ENCODE data around the gene HERPUD1.

HERPUD1 gene

GRCh38 chr16:56936950-56937349 is 5.0 kb downstream of the HERPUD1 start:
- Mint-ChIP-seq H3K9me3 (ENCODE audit: low read depth) (no peaks in the 10 kb centered on the region), H3K36me3 (peaks cover 28% of the 10 kb centered on the region), H3K4me1 (ENCODE audit: low read depth) (peaks cover 68% of the 10 kb centered on the region), H3K27me3 (no peaks in the 10 kb centered on the region), H3K4me3 (peak overlapping the region; percentile 97), H3K27ac (peak overlapping the region; percentile 95)

- H3K4me1 Mint-ChIP-seq (ENCODE audit: low read depth) = peaks cover 81% of the 10 kb centered on the region
- peaks cover 25% of the 10 kb centered on the region for H3K36me3 Mint-ChIP-seq
- H3K27me3 Mint-ChIP-seq = no peaks in the 10 kb centered on the region
- H3K4me3 Mint-ChIP-seq = peak overlapping the region; percentile 91
- H3K27ac Mint-ChIP-seq = peak overlapping the region; percentile 100
- no peaks in the 10 kb centered on the region for H3K9me3 Mint-ChIP-seq (ENCODE audit: low read depth)
These were observed 6.9 kb downstream of the HERPUD1 start for GRCh38 chr16:56938664-56939513.

GRCh38 chr16:56939801-56940200 is 7.9 kb downstream of the HERPUD1 start:
- peaks cover 82% of the 10 kb centered on the region for H3K4me1 Mint-ChIP-seq (ENCODE audit: low read depth)
- H3K27ac Mint-ChIP-seq = peak overlapping the region; percentile 100
- no peaks in the 10 kb centered on the region for H3K27me3 Mint-ChIP-seq
- peaks cover 24% of the 10 kb centered on the region for H3K36me3 Mint-ChIP-seq
- peak overlapping the region; percentile 91 for H3K4me3 Mint-ChIP-seq
- H3K9me3 Mint-ChIP-seq (ENCODE audit: low read depth) = no peaks in the 10 kb centered on the region

GRCh38 chr16:56941092-56941491 is 9.2 kb downstream of the HERPUD1 start:
- H3K27me3 Mint-ChIP-seq = no peaks in the 10 kb centered on the region
- H3K9me3 Mint-ChIP-seq (ENCODE audit: low read depth) = no peaks in the 10 kb centered on the region
- peak overlapping the region; percentile 17 for H3K4me3 Mint-ChIP-seq
- H3K36me3 Mint-ChIP-seq = peaks cover 23% of the 10 kb centered on the region
- peaks cover 80% of the 10 kb centered on the region for H3K4me1 Mint-ChIP-seq (ENCODE audit: low read depth)
- H3K27ac Mint-ChIP-seq = peak overlapping the region; percentile 100

GRCh38 chr16:56941856-56942331 is 10.0 kb downstream of the HERPUD1 start:
- Mint-ChIP-seq H3K4me3 (no peak overlapping the region), H3K27ac (peak overlapping the region; percentile 41), H3K4me1 (ENCODE audit: low read depth) (peaks cover 76% of the 10 kb centered on the region), H3K9me3 (ENCODE audit: low read depth) (no peaks in the 10 kb centered on the region), H3K36me3 (peaks cover 24% of the 10 kb centered on the region), H3K27me3 (no peaks in the 10 kb centered on the region)

- Mint-ChIP-seq H3K36me3 (peaks cover 13% of the 10 kb centered on the region), H3K4me1 (ENCODE audit: low read depth) (peaks cover 57% of the 10 kb centered on the region), H3K27ac (peak overlapping the region; percentile 93)
These were observed 11.9 kb downstream of the HERPUD1 start for GRCh38 chr16:56943761-56944375.

GRCh38 chr16:56944954-56945839 is 13.3 kb downstream of the HERPUD1 start:
- Mint-ChIP-seq H3K27ac (peak overlapping the region; percentile 93), H3K9me3 (ENCODE audit: low read depth) (no peaks in the 10 kb centered on the region), H3K36me3 (peaks cover 8% of the 10 kb centered on the region), H3K4me1 (ENCODE audit: low read depth) (peaks cover 46% of the 10 kb centered on the region), H3K27me3 (no peaks in the 10 kb centered on the region), H3K4me3 (peak overlapping the region; percentile 61)

More at GRCh38 chr16:56943761-56944375, 11.9 kb downstream of the HERPUD1 start:
- no peaks in the 10 kb centered on the region for H3K9me3 Mint-ChIP-seq (ENCODE audit: low read depth)
- H3K27me3 Mint-ChIP-seq = no peaks in the 10 kb centered on the region
- peak overlapping the region; percentile 61 for H3K4me3 Mint-ChIP-seq

- peak overlapping the region; percentile 87 for H3K27ac Mint-ChIP-seq
- peaks cover 8% of the 10 kb centered on the region for H3K36me3 Mint-ChIP-seq
- peaks cover 49% of the 10 kb centered on the region for H3K4me1 Mint-ChIP-seq (ENCODE audit: low read depth)
- H3K9me3 Mint-ChIP-seq (ENCODE audit: low read depth) = no peaks in the 10 kb centered on the region
- no peak overlapping the region for H3K4me3 Mint-ChIP-seq
- no peaks in the 10 kb centered on the region for H3K27me3 Mint-ChIP-seq
These were observed 14.0 kb downstream of the HERPUD1 start for GRCh38 chr16:56945847-56946527.

GRCh38 chr16:56946767-56947603 is 15.0 kb downstream of the HERPUD1 start:
- Mint-ChIP-seq H3K4me1 (ENCODE audit: low read depth) (peaks cover 51% of the 10 kb centered on the region), H3K27ac (peak overlapping the region; percentile 87), H3K27me3 (no peaks in the 10 kb centered on the region), H3K9me3 (ENCODE audit: low read depth) (no peaks in the 10 kb centered on the region), H3K36me3 (peaks cover 8% of the 10 kb centered on the region), H3K4me3 (no peak overlapping the region)

- Mint-ChIP-seq H3K36me3 (peaks cover 8% of the 10 kb centered on the region), H3K9me3 (ENCODE audit: low read depth) (no peaks in the 10 kb centered on the region), H3K27ac (peak overlapping the region; percentile 66), H3K4me3 (no peak overlapping the region), H3K27me3 (no peaks in the 10 kb centered on the region), H3K4me1 (ENCODE audit: low read depth) (peaks cover 49% of the 10 kb centered on the region)
These were observed 15.7 kb downstream of the HERPUD1 start for GRCh38 chr16:56947604-56947995.

- no peaks in the 10 kb centered on the region for H3K27me3 Mint-ChIP-seq
- H3K27ac Mint-ChIP-seq = peak overlapping the region; percentile 64
- no peak overlapping the region for H3K4me3 Mint-ChIP-seq
- H3K4me1 Mint-ChIP-seq (ENCODE audit: low read depth) = peaks cover 43% of the 10 kb centered on the region
- peaks cover 8% of the 10 kb centered on the region for H3K36me3 Mint-ChIP-seq
- H3K9me3 Mint-ChIP-seq (ENCODE audit: low read depth) = no peaks in the 10 kb centered on the region
These were observed 16.3 kb downstream of the HERPUD1 start for GRCh38 chr16:56948234-56948633.

GRCh38 chr16:56950051-56950450 is 18.1 kb downstream of the HERPUD1 start:
- Mint-ChIP-seq H3K9me3 (ENCODE audit: low read depth) (no peaks in the 10 kb centered on the region), H3K36me3 (peaks cover 5% of the 10 kb centered on the region), H3K27me3 (no peaks in the 10 kb centered on the region), H3K27ac (peak overlapping the region; percentile 10), H3K4me1 (ENCODE audit: low read depth) (peaks cover 26% of the 10 kb centered on the region), H3K4me3 (no peak overlapping the region)

GRCh38 chr16:56950455-56950854 is 18.5 kb downstream of the HERPUD1 start:
- H3K27me3 Mint-ChIP-seq = no peaks in the 10 kb centered on the region
- no peak overlapping the region for H3K4me3 Mint-ChIP-seq
- H3K9me3 Mint-ChIP-seq (ENCODE audit: low read depth) = no peaks in the 10 kb centered on the region
- peaks cover 5% of the 10 kb centered on the region for H3K36me3 Mint-ChIP-seq
- peak overlapping the region; percentile 41 for H3K27ac Mint-ChIP-seq
- peaks cover 22% of the 10 kb centered on the region for H3K4me1 Mint-ChIP-seq (ENCODE audit: low read depth)
